22Rv1 (cell line): ENCODE results near the gene TNK2.
"Not testable (repeated sequence)": the region's sequence is repeated elsewhere in the genome, so short reads cannot be mapped to it uniquely, and the experiment has no call there.

Experiments used
- H3K27ac ChIP-seq: fragments of 450-650 bp; 2 replicates; pipeline ENCODE4 v1.5.1; 2017
- CTCF ChIP-seq: fragments of 450-650 bp; IDR thresholded peaks from 2 replicates; pipeline ENCODE4 v1.5.1; 2017; ENCODE audit warnings: mild to moderate bottlenecking
- ZFX ChIP-seq: fragments of 450-650 bp; IDR thresholded peaks from 2 replicates; pipeline ENCODE4 v1.6.1; 2017; ENCODE audit warnings: antibody characterized with exemption, borderline replicate concordance

Gene TNK2

DNA sequence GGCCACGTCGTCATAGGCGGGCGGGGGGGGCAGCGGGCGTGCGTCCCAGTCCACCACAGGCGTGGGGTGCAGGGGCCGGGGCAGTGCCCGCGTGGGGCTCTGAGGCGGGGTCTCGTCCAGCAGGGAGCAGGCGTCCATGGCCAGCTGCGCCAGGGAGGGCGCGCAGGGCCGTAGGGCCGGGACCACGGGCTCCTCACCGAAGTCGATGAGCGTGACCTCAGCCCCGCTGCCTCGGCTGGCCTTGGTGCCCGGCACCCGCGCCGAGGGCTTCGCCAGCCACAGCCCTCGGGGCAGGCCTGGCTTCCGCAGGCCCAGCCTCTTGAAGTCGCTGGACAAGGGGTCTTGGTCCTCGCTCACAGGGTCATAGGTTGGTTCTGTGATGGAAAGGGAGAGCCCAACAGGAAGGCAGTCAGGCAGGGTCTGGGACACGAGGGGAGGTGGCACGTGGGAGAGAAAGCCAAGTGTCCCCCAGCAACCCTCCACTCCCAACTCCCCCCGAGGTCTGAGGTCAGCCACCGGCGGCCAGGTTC lies 40.0 kb downstream of the TNK2 start:
- no peak overlapping the region for H3K27ac ChIP-seq
- TF ChIP-seq CTCF (no peak), ZFX (no peak)

DNA sequence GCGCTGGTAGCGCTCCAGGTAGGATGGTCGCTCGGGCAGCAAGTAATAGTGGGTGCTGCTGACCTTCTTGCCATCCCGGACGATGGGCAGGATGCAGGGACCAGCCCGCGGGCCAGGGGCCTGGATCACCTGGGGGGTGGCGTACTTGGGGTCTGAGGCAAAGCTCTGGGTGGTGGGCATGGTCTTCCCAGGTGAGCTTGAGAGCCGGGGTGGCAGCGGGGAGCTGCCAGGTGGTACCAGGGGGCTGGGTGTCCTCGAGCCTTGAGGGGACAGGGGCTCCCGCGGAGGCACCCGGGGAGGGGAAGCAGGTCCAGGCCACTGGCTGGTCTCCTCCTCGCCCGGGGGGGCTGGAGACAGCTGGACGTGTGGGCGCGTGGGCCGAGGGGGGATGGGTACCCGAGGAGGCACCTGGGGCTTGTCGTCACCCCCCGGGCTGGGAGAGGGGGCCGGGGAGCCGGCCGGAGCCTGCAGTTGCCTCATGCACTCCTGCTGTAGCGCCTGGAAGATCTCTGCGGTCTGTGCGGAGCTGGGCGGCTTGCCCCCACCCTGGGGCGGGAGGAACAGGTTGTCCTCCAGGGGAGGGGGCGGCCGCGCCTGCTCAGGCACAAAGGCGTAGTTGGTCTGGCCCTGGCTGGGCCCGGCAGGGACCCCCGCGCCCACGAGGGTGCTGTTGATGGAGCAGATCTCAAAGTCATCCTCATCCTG lies 40.6 kb downstream of the TNK2 start:
- TF ChIP-seq CTCF (no peak), ZFX (no peak)
- H3K27ac ChIP-seq = no peak overlapping the region

DNA sequence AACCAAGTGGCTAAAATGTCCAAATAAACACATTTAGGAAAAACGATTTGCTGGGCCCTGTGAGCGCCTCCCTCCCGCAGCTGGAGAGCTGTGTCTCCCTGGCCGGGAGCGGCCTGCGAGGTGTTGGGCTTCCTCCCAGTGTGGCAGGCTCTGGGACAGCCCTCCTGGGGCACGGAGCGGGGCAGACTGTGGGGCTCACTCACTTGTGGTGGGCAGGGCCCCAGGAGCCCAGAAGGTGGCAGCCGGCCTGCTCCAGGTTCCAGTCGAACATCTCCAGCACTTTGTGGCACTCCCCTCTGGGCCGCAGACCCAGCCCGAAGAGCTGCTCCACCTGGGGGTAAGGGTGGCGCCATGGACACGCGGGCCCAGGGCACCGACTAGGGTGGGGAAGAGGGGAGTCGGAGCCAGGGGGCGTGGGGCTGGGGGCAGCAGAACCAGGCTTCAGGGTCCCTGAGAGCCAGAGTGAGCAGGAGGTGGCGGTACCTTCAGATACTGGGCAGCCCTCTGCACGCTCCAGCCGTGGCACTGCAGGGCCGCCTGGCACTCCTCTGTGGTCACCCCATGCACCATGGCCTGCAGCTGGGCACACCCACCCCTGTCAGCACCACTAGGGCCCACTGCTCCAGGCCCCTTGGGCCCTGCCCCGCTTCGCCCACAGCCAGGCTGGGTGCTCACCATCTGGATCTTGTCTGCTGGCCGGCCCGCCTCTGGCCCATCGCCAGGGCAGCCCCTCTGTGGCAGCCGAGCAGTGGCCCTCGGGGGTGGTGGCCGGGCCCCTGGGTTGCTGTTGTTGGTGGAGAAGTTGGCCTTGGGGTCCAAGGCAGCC lies 41.5 kb downstream of the TNK2 start:
- TF ChIP-seq ZFX = no peak
- no peak overlapping the region for H3K27ac ChIP-seq

- TF ChIP-seq ZFX (no peak), CTCF (no peak)
- no peak overlapping the region for H3K27ac ChIP-seq
These were observed 42.6 kb downstream of the TNK2 start for GRCh38 chr3:195865752-195866151.

DNA sequence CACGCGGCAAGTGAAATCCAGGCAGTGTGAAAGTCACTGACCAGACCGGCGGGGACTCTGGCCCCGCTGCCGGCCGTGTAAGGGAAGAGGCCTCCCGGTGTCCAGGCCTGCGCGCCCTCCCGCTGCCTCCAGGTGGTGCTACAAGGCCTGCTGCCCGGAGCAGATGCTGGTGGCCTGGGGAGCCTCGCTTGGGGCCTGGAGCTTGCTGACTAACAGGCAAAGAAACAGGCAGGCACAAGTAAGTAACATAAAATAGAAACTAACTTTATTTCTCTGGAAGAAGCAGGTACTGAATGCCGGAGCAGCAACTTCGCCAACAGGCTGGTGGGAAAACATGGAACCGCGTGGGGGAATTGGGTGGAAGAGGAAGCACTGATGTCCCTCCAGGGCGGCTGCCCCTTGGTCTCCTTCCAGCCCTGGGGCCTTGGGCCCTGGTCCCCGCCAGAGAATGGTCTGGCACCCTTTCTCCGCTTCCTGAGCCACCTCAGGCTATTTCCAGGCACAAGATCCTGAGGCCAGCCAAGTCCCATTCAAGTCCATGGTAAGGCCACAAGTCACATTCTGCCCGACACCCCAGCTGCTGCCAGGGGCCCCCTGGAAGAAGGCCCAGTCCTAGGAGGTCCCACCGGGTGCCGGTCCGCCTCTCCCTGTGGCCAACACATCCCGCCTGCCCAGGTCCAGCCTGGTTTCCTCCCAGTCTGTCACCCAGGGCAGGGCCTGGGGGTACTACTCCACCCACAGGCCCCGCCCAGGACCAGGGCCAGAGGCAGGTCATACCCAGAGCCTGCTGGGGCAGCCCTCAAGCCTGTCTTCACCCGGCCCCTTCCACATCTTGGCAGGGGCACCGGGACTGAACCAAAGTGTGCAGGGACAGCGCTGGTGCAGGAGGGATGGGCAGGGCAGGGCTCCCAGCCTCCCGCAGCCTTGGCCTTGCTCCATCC lies 45.0 kb downstream of the TNK2 start:
- H3K27ac ChIP-seq = no peak overlapping the region

DNA sequence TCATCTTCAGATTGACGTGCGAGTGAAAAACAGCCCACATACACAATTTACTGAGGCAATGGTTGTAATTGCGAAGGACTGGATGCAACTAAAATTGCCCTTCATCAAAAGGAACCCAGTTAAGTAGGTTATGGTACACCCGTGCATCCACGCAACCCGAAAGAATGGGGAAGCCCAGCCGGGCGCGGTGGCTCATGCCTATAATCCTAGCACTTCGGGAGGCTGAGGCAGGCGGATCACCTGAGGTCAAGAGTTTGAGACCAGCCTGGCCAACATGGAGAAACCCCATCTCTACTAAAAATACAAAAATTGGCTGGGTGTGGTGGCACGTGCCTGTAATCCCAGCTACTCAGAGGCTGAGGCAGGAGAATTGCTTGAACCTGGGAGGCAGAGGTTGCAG lies 46.0 kb downstream of the TNK2 start:
- not testable (repeated sequence) for H3K27ac ChIP-seq

More for the DNA sequence above, 45.0 kb downstream of the TNK2 start:
- TF ChIP-seq ZFX (no peak), CTCF (peak; percentile 90)

GRCh38 chr3:195860456-195860855 lies 47.9 kb downstream of the TNK2 start:
- no peak overlapping the region; the same call in 1 of the 2 replicates for H3K27ac ChIP-seq
- TF ChIP-seq ZFX = no peak
- TF ChIP-seq CTCF = no peak
